MM.1S (cell line): ENCODE measurements around the gene DYNC1H1.
A peak's percentile ranks its signal among the peaks of the same experiment; 100 is the strongest.

Experiments
- DNase-seq: peaks from one replicate; pipeline ENCODE4 v3.0.0-alpha.2; 2015
- H2AFZ ChIP-seq: fragments of 300-600 bp; sonication (generic); 2 replicates; pipeline ENCODE4 v1.6.0; 2016; ENCODE audit warnings: antibody characterized with exemption, low read length
- H3F3A ChIP-seq: fragments of 300-600 bp; sonication (generic); 2 replicates; pipeline ENCODE4 v1.6.1; 2016; ENCODE audit warnings: mild to moderate bottlenecking, antibody characterized with exemption, low read length, moderate library complexity, mixed read lengths; ENCODE audit not compliant: insufficient read depth
- H3K27ac ChIP-seq: fragments of 300-600 bp; sonication (generic); 2 replicates; pipeline ENCODE4 v1.5.1; 2016; ENCODE audit warnings: mild to moderate bottlenecking, low read length
- H3K27me3 ChIP-seq: fragments of 300-600 bp; sonication (generic); replicated peaks from 2 replicates; pipeline ENCODE4 v1.6.0; 2016; ENCODE audit warnings: low read length; ENCODE audit not compliant: insufficient read depth
- H3K36me3 ChIP-seq: fragments of 300-600 bp; sonication (generic); replicated peaks from 2 replicates; pipeline ENCODE4 v1.6.1; 2016; ENCODE audit warnings: mild to moderate bottlenecking, low read length, mixed read lengths; ENCODE audit not compliant: insufficient read depth
- H3K4me1 ChIP-seq: fragments of 300-600 bp; sonication (generic); 2 replicates; pipeline ENCODE4 v1.6.1; 2016; ENCODE audit warnings: low read length, mixed read lengths
- H3K4me2 ChIP-seq: fragments of 300-600 bp; sonication (generic); 2 replicates; pipeline ENCODE4 v1.6.0; 2016; ENCODE audit warnings: low read depth, low read length
- H3K4me3 ChIP-seq: fragments of 300-600 bp; sonication (generic); 2 replicates; pipeline ENCODE4 v1.5.1; 2016; ENCODE audit warnings: low read length, mixed read lengths
- H3K79me2 ChIP-seq: fragments of 300-600 bp; sonication (generic); 2 replicates; pipeline ENCODE4 v1.6.1; 2016; ENCODE audit warnings: mixed run types, low read length, mixed read lengths
- H3K9ac ChIP-seq: fragments of 300-600 bp; sonication (generic); 2 replicates; pipeline ENCODE4 v1.6.1; 2016; ENCODE audit warnings: low read length, mixed read lengths
- H3K9me2 ChIP-seq: fragments of 300-600 bp; sonication (generic); replicated peaks from 2 replicates; pipeline ENCODE4 v1.6.1; 2016; ENCODE audit warnings: mild to moderate bottlenecking, low read length, mixed read lengths; ENCODE audit not compliant: insufficient read depth
- H3K9me3 ChIP-seq: fragments of 300-600 bp; sonication (generic); replicated peaks from 2 replicates; pipeline ENCODE4 v1.6.1; 2016; ENCODE audit warnings: mild to moderate bottlenecking, low read length, mixed read lengths; ENCODE audit not compliant: insufficient read depth
- H4K20me1 ChIP-seq: fragments of 300-600 bp; sonication (generic); 2 replicates; pipeline ENCODE4 v1.6.1; 2016; ENCODE audit warnings: mild to moderate bottlenecking, low read length, moderate library complexity, mixed read lengths; ENCODE audit not compliant: insufficient read depth
- EZH2 ChIP-seq: fragments of 300-600 bp; sonication (generic); optimal IDR thresholded peaks from 2 replicates; pipeline ENCODE3; 2017; ENCODE audit warnings: low read depth, mild to moderate bottlenecking, antibody characterized with exemption, low read length, mixed read lengths
- EZH2phosphoT487 ChIP-seq: fragments of 300-600 bp; sonication (generic); IDR thresholded peaks from 2 replicates; pipeline ENCODE4 v1.6.1; 2018; ENCODE audit warnings: antibody characterized with exemption, low read length
- TF ChIP-seq, protein P1 (sequence below): fragments of 300-600 bp; sonication (generic); IDR thresholded peaks from 2 replicates; pipeline ENCODE4 v1.5.1; 2016; ENCODE audit warnings: antibody characterized with exemption, low read length, mixed read lengths

Gene DYNC1H1

DNA sequence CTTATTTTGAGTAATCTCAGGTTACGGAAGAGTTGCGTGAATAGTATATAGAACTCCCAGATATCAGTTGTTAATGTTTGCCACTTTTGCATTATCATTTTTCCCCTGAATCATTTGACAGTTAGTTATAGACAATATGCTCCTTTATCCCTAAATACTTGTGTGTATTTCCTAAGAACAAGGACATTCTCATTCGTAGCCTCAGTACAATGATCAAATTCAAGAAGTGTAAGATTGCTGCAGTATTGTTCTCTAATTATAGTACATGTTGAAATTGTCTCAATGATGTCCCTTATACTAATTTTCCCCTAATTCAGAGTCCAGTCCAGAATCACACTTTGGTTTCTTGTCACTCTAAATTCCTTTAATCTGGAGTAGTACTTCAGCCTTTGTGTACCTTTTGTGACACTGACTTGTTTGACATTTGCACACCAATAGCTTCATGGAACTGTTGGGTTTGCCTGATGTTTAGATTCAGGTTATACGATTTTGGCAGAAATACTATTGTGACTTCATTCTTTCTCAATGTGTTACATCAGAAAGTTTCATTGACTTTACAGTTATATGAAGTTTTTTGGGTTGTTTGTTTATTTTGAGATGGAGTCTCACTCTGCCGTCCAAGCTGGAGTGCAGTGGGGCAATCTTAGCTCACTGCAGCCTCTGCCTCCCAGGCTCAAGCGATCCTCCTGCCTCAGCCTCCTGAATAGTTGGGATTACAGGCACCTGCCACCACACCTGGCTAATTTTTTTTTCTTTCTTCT is 13.1 kb downstream of the DYNC1H1 start:
- H3K27ac ChIP-seq = no peak overlapping the region
- no peak overlapping the region for H2AFZ ChIP-seq
- no peaks in the 10 kb centered on the region for H3F3A ChIP-seq
- no peak for DNase-seq
- no peak overlapping the region for H3K4me3 ChIP-seq
- no peaks in the 10 kb centered on the region for H4K20me1 ChIP-seq
- H3K79me2 ChIP-seq = peaks cover 25% of the 10 kb centered on the region
- H3K9me3 ChIP-seq = no peaks in the 10 kb centered on the region
- no peak overlapping the region for H3K4me2 ChIP-seq
- H3K4me1 ChIP-seq = no peaks in the 10 kb centered on the region
- no peaks in the 10 kb centered on the region for H3K27me3 ChIP-seq
- H3K9me2 ChIP-seq = no peaks in the 10 kb centered on the region
- no peak for TF ChIP-seq EZH2
- no peak for TF ChIP-seq EZH2phosphoT487
- TF ChIP-seq, protein P1, sequence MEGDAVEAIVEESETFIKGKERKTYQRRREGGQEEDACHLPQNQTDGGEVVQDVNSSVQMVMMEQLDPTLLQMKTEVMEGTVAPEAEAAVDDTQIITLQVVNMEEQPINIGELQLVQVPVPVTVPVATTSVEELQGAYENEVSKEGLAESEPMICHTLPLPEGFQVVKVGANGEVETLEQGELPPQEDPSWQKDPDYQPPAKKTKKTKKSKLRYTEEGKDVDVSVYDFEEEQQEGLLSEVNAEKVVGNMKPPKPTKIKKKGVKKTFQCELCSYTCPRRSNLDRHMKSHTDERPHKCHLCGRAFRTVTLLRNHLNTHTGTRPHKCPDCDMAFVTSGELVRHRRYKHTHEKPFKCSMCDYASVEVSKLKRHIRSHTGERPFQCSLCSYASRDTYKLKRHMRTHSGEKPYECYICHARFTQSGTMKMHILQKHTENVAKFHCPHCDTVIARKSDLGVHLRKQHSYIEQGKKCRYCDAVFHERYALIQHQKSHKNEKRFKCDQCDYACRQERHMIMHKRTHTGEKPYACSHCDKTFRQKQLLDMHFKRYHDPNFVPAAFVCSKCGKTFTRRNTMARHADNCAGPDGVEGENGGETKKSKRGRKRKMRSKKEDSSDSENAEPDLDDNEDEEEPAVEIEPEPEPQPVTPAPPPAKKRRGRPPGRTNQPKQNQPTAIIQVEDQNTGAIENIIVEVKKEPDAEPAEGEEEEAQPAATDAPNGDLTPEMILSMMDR = no peak
- H3K9ac ChIP-seq = no peak overlapping the region
- no peaks in the 10 kb centered on the region for H3K36me3 ChIP-seq

GRCh38 chr14:101979666-101980065 is 15.3 kb downstream of the DYNC1H1 start:
- no peak for DNase-seq
- H3K9me2 ChIP-seq = no peaks in the 10 kb centered on the region
- no peaks in the 10 kb centered on the region for H3K4me1 ChIP-seq
- no peaks in the 10 kb centered on the region for H3K27me3 ChIP-seq
- no peaks in the 10 kb centered on the region for H3K36me3 ChIP-seq
- H4K20me1 ChIP-seq = no peaks in the 10 kb centered on the region
- no peak overlapping the region for H2AFZ ChIP-seq
- peaks cover 8% of the 10 kb centered on the region for H3K79me2 ChIP-seq
- H3K4me2 ChIP-seq = no peak overlapping the region
- TF ChIP-seq EZH2 = no peak
- no peak overlapping the region for H3K9ac ChIP-seq
- no peaks in the 10 kb centered on the region for H3K9me3 ChIP-seq
- no peak overlapping the region for H3K4me3 ChIP-seq
- H3K27ac ChIP-seq = no peak overlapping the region
- no peaks in the 10 kb centered on the region for H3F3A ChIP-seq

- Histone ChIP-seq H3K36me3 (no peaks in the 10 kb centered on the region), H3K4me2 (no peak overlapping the region), H3F3A (no peaks in the 10 kb centered on the region), H3K79me2 (peaks cover 2% of the 10 kb centered on the region), H2AFZ (no peak overlapping the region), H3K27ac (peak overlapping the region; percentile 10; the same call in 1 of the 2 replicates), H3K27me3 (no peaks in the 10 kb centered on the region), H4K20me1 (no peaks in the 10 kb centered on the region), H3K9ac (no peak overlapping the region), H3K4me3 (no peak overlapping the region), H3K4me1 (no peaks in the 10 kb centered on the region), H3K9me2 (no peaks in the 10 kb centered on the region), H3K9me3 (no peaks in the 10 kb centered on the region)
- DNase-seq = no peak
- TF ChIP-seq, protein P1 = no peak
- no peak for TF ChIP-seq EZH2
- no peak for TF ChIP-seq EZH2phosphoT487
These were observed 15.9 kb downstream of the DYNC1H1 start for GRCh38 chr14:101980251-101980650.

GRCh38 chr14:101980700-101981099 is 16.3 kb downstream of the DYNC1H1 start:
- Histone ChIP-seq H3K4me1 (no peaks in the 10 kb centered on the region), H3K27me3 (no peaks in the 10 kb centered on the region), H4K20me1 (no peaks in the 10 kb centered on the region), H3K9ac (no peak overlapping the region), H3K27ac (peak overlapping the region; percentile 10; the same call in 1 of the 2 replicates), H3K79me2 (no peaks in the 10 kb centered on the region), H2AFZ (no peak overlapping the region), H3K36me3 (no peaks in the 10 kb centered on the region), H3K4me2 (no peak overlapping the region), H3K9me3 (no peaks in the 10 kb centered on the region), H3K4me3 (no peak overlapping the region), H3K9me2 (no peaks in the 10 kb centered on the region), H3F3A (no peaks in the 10 kb centered on the region)
- TF ChIP-seq EZH2phosphoT487 (no peak), EZH2 (no peak)
- TF ChIP-seq, protein P1 = no peak
- DNase-seq = no peak
